EL (cell line): ENCODE results near the gene AKR1B1.
A peak's percentile ranks its signal among the peaks of the same experiment; 100 is the strongest.
"Not testable (repeated sequence)": the region's sequence is repeated elsewhere in the genome, so short reads cannot be mapped to it uniquely, and the experiment has no call there.

Source experiments
- DNase-seq: peaks from one replicate; pipeline ENCODE4 v3.0.0-alpha.2; 2016

AKR1B1 gene

GRCh38 chr7:134458806-134459698 lies at the start of gene AKR1B1:
TSS of gene AKR1B1 (minus strand) at chr7:134459100. CDS start at chr7:134459062, 38 bp downstream.
- peak; percentile 90 for DNase-seq

DNA sequence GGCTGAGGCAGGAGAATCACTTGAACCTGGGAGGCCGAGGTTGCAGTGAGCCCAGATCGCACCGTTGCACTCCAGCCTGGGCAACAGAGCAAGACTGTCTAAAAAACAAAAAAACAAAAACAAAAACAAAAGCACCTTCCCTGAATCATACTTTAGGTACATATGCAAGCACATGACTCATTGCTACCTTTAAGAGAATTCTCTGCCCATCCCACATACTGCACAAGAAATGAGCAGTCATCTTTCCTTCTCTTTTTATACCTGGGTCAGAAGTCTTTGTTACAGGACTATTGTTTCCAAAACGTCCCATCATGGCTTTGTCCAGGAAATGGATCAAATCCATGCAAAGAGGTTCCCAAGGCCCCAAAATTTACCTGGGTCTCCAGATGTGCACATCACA lies 47.0 kb upstream of the AKR1B1 start:
- DNase-seq = no peak

DNA sequence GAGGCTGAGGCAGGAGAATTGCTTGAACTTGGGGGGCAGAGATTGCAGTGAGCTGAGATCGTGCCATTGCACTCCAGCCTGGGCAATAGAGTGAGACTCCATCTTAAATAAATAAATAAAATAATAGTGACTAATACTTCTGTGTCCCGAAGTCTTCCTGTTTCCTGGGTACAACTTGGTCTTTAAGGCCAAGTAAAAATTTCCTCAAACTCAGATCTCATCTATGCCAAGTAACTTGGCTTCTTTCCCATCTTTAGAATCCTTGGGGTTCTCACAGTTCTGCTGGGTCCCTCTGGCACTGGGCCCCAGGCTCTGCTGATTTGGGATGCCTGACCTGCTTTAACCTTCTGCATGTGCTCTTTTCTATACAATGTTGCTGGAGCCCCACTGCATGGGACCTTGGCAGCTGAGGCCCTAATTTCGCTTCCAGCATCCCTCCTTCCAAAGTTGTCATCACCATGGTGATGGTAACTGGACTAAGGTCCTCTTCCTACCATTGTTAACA lies 45.8 kb upstream of the AKR1B1 start:
- DNase-seq = no peak

GRCh38 chr7:134502463-134503371 lies 43.8 kb upstream of the AKR1B1 start:
- peak; percentile 53 for DNase-seq

- no peak for DNase-seq
Observed at GRCh38 chr7:134500982-134501381, 42.1 kb upstream of the AKR1B1 start.

GRCh38 chr7:134500406-134500805 lies 41.5 kb upstream of the AKR1B1 start:
- DNase-seq = no peak

GRCh38 chr7:134495546-134495945 lies 36.6 kb upstream of the AKR1B1 start:
- DNase-seq = no peak

- DNase-seq = no peak
Observed at GRCh38 chr7:134493091-134493490, 34.2 kb upstream of the AKR1B1 start.

DNA sequence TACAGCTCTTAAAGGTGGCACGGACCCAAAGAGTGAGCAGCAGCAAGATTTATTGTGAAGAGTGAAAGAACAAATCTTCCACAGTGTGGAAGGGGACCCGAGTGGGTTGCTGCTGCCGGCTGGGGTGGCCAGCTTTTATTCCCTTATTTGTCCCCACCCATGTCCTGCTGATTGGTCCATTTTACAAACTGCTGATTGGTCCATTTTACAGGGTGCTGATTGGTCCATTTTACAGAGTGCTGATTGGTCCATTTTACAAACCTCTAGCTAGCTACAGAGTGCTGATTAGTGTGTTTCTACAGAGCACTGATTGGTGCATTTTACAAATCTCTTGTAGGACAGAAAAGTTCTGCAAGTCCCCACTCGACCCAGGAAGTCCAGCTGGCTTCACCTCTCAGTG lies 28.8 kb upstream of the AKR1B1 start:
- not testable (repeated sequence) for DNase-seq

- no peak for DNase-seq
Observed at GRCh38 chr7:134485203-134485602, 26.3 kb upstream of the AKR1B1 start.

DNA sequence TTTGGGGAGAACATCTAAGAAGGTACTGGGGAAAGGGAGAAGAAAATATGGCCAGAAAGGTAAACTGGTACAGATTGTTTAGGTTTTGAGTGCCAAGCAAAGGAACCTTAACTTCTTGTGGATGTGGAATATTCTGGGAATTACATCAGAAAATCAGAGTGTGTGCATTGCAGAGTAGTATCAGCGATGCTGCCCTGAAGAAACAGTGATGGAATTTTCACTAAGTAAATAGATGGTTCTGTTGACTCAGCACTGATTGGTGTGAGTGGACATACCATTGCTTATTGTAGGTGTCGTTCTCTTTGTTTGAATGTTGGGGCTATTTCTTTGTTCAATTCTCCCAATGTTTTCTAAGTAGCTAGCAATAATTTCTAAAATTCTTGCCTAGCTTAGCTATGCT lies 24.4 kb upstream of the AKR1B1 start:
- no peak for DNase-seq

DNA sequence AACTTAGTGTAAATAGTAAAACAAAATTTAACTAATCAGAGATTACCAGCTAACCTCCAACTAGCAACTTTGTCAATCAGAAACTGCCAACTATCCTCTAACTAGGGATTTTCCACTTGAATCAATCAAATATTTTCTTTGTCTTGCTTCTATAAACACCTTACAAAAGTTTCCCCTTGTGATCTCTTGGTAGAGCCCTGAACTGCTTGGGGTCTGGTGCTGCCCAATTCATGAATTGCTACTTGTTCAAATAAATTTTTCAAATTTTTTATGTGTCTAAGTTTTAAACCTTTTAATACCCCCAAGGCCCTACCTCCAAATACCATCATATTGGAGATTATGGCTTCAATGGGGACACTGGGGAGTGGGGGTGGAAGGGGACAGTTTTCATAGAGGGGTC lies 24.0 kb upstream of the AKR1B1 start:
- no peak for DNase-seq

GRCh38 chr7:134481167-134481566 lies 22.3 kb upstream of the AKR1B1 start:
- no peak for DNase-seq

DNA sequence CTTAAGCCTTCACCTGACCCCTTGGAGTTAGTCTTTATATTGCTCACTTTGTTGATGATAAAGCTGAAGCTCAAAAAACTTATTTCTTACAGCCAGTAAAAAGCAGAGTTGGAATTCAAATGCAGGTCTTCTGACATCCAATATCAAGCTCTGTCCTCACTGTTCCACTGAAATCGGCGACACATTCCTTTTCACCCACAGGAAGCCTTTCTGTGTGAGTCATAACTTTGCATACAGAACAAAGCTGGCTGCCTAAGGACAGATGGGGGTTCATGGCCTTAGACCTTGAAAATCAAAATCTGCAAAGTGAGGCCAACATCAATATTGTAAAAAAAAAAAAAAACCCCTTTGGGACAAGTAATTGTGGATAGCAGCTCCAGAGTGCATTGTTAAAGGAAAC lies 21.8 kb upstream of the AKR1B1 start:
- peak; percentile 73 for DNase-seq

- DNase-seq = no peak
Observed at GRCh38 chr7:134480202-134480601, 21.3 kb upstream of the AKR1B1 start.

- DNase-seq = no peak
Observed at GRCh38 chr7:134478707-134479106, 19.8 kb upstream of the AKR1B1 start.

GRCh38 chr7:134477954-134478353 lies 19.1 kb upstream of the AKR1B1 start:
- no peak for DNase-seq

DNA sequence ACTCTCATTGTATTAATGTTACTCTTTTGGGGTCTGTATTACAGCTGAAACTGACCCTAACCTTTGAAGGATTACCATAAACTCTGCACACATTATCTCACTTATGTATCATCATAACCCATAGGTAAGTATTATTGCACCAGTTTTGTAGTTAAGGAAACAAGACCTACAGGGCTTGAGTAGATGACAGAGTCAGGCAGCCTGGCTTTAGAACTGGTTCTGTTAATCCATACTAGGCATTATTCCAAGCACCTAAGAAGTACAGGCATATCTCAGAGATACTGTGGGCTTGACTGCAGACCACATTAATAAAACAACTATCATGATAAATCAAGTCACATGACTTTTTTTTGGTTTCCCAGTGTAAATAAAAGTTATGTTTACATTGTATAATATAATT lies 17.1 kb upstream of the AKR1B1 start:
- DNase-seq = no peak

DNA sequence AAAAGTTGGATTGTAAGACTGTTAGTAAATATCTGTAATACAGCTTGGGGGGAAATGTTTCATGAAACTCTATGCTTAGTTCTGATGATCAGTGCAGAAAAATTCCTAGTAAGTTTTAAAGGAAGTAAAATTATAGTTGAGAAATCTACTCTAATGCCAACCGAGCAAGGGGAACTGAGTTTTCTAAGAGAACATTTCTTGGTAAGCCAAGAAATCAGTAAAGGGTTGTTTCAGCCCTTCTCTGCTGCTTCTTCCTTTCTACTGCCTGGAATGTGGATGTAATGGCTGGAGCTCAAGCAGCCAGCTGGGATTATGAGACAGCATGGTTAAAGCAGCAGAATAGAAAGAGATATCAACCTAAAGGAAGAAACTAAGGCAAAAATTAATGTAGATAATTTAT lies 15.9 kb upstream of the AKR1B1 start:
- no peak for DNase-seq

- DNase-seq = no peak
Observed at GRCh38 chr7:134473861-134474291, 15.0 kb upstream of the AKR1B1 start.

GRCh38 chr7:134472572-134473244 lies 13.8 kb upstream of the AKR1B1 start:
- DNase-seq = no peak

- peak; percentile 71 for DNase-seq
Observed at GRCh38 chr7:134470864-134471263, 12.0 kb upstream of the AKR1B1 start.

GRCh38 chr7:134469622-134470021 lies 10.7 kb upstream of the AKR1B1 start:
- no peak for DNase-seq
